GM15510 (cell line): ENCODE measurements around the gene TLR5.

Experiments used
- POLR2A ChIP-seq: IDR thresholded peaks from 3 replicates; pipeline ENCODE4 v1.6.1; 2011; ENCODE audit warnings: borderline replicate concordance; ENCODE audit not compliant: insufficient read length; ENCODE audit errors: extremely low read depth

TLR5 gene

GRCh38 chr1:223142795-223143536 is at the start of gene TLR5:
Gene TLR5, minus strand, starts transcription at chr1:223143248. Its CDS starts 30,217 bp downstream, at chr1:223113031.
- peak; percentile 19 for TF ChIP-seq POLR2A

GRCh38 chr1:223189903-223190724 is 47.1 kb upstream of the TLR5 start:
- TF ChIP-seq POLR2A: no peak

GRCh38 chr1:223189525-223189902 is 46.5 kb upstream of the TLR5 start:
- no peak for TF ChIP-seq POLR2A

GRCh38 chr1:223188618-223189356 is 45.7 kb upstream of the TLR5 start:
- TF ChIP-seq POLR2A: no peak

GRCh38 chr1:223186800-223187199 is 43.8 kb upstream of the TLR5 start:
- no peak for TF ChIP-seq POLR2A

GRCh38 chr1:223183268-223183862 is 40.3 kb upstream of the TLR5 start:
- TF ChIP-seq POLR2A: no peak

- TF ChIP-seq POLR2A: no peak
Measured at GRCh38 chr1:223180731-223181321, 37.8 kb upstream of the TLR5 start.

GRCh38 chr1:223179786-223180185 is 36.7 kb upstream of the TLR5 start:
- no peak for TF ChIP-seq POLR2A

GRCh38 chr1:223179280-223179679 is 36.2 kb upstream of the TLR5 start:
- TF ChIP-seq POLR2A: no peak

GRCh38 chr1:223177681-223178080 is 34.6 kb upstream of the TLR5 start:
- no peak for TF ChIP-seq POLR2A

GRCh38 chr1:223176437-223176836 is 33.4 kb upstream of the TLR5 start:
- no peak for TF ChIP-seq POLR2A

- TF ChIP-seq POLR2A: no peak
Measured at GRCh38 chr1:223175633-223176032, 32.6 kb upstream of the TLR5 start.

GRCh38 chr1:223175032-223175431 is 32.0 kb upstream of the TLR5 start:
- no peak for TF ChIP-seq POLR2A

GRCh38 chr1:223161321-223161720 is 18.3 kb upstream of the TLR5 start:
- TF ChIP-seq POLR2A: no peak
